ENCODE measurements around the gene NUP155. TPM values are rescaled to one million over a fixed set of nuclear protein-coding genes. Genes with fewer than 3 reads are reported as not detected.
A peak's percentile ranks its signal among the peaks of the same experiment; 100 is the strongest.
"Not testable (repeated sequence)": the region's sequence is repeated elsewhere in the genome, so short reads cannot be mapped to it uniquely, and the experiment has no call there.

The NUP155 gene
- 10 to 100 TPM; 26.5 to 30.0 (median 28.2) TPM for polyA plus RNA-seq (ENCODE audit: insufficient read length in 3 of 3)

DNA sequence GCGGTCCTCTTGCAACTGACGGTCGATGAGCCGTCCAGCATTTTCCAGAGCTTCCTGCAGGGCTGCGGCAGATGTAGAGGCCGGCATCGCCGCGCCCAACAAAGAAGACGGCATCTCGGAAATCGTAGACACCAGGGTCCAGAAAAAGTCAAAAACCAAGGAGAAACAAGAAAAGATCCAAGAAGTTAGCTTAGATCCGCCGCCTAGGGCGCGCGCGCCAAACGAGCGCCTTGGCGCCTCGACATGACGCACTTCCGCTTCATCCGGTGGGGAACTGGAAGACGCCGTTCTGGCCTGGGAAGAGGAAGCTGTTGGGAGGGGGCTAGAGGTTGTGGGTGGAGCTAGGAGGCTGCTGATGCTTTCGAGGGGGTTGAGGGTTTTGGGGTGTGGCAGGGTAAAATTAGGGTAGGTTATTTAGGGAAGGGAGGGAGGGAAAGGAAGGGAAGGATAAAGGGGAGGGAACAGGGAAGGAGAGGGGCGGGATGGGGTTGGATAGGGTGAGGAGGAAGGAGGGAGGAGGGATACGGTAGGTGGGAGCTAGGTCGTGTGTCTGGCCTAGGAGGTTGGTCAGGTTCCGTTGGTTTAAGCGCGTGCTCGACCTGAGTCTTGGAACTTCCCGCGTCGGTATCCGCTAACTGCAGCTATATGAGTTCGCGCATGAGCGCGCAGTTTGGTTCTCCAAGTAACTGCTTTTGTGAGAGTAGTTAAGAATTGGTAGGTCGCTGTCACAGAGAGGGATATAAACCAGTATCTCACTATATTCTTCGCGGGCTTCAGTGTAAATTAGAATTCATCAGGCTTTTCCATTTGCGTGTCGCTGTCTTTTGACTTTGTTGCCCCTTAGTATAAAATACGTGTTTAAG lies at the start of gene NUP155:
TSS of gene NUP155 (minus strand) at position 243 of the 863 bp plus-strand sequence. CDS start at position 114, 129 bp downstream.
- DNase-seq (ENCODE audit: low read depth in 3 of 3, low spot score in 2 of 3), result peak; percentile 87 to 96 (median 90)

DNA sequence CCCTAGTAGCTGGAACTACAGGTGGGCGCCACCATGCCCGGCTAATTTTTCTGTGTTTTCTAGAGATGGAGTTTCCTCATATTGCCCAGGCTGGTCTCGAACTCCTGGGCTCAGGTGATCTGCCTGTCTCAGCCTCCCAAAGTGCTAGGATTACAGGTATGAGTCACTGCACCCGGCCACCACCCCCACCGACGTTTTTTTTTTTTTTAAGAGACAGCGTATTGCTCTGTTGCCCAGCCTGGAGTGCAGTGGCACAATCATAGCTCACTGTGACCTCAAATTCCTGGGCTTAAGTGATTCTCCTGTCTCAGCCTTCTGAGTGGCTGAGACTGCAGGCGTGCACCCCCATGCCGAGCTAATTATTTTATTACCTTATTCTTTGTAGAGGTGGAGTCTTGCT lies 46.4 kb upstream of the NUP155 start:
- DNase-seq (ENCODE audit: low read depth in 3 of 3, low spot score in 2 of 3), result no peak

DNA sequence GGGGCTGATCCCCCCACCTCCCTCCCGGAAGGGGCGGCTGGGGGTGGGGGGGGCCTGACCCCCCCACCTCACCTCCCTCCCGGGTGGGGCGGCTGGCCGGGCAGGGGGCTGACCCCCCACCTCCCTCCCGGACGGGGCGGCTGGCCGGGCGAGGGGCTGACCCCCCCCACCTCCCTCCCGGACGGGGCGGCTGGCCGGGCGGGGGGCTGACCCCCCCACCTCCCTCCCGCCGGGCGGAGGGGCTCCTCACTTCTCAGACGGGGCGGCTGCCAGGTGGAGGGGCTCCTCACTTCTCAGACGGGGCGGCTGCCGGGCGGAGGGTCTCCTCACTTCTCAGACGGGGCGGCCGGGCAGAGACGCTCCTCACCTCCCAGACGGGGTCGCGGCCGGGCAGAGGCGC lies 44.5 kb upstream of the NUP155 start:
- DNase-seq (ENCODE audit: low read depth in 3 of 3, low spot score in 2 of 3), result not testable (repeated sequence)

DNA sequence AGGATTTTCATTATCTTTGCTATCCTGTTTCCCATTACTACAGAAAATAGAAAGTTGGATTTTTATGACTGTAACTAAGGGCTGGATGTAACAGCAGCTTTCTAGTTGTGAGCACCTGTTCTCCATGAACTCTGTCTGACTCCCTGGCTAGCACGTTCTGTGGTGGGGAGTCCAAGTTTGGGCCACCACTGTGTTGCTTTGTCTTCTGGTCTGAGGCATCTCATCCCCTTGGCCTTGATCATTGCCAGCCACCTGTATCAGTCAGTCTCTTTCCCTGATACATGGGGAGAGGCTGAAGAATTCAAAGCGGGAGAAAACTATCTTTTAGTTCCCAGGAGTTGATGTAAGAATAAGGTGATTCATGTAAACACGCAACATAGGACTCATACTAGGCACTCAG lies 41.6 kb upstream of the NUP155 start:
- no peak for DNase-seq (ENCODE audit: low read depth in 3 of 3, low spot score in 2 of 3)

- no peak for DNase-seq (ENCODE audit: low read depth in 3 of 3, low spot score in 2 of 3)
Observed at GRCh38 chr5:37400501-37400900, 29.6 kb upstream of the NUP155 start.

DNA sequence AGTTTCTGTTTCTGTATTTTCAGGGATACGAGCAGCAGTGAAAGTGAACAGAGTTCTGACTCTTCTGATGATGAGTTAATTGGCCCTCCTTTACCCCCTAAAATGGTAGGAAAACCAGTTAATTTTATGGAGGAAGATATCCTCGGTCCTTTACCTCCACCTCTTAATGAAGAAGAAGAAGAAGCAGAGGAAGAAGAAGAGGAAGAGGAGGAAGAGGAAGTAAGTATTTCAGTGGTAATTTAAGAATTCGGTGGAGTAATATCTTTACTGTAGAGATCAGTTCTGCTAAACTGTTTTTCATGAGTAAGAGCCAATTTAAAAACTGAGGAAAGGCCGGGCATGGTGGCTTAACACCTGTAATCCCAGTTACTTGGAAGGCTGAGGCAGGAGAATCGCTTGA lies 25.4 kb upstream of the NUP155 start:
- no peak for DNase-seq (ENCODE audit: low read depth in 3 of 3, low spot score in 2 of 3)

DNA sequence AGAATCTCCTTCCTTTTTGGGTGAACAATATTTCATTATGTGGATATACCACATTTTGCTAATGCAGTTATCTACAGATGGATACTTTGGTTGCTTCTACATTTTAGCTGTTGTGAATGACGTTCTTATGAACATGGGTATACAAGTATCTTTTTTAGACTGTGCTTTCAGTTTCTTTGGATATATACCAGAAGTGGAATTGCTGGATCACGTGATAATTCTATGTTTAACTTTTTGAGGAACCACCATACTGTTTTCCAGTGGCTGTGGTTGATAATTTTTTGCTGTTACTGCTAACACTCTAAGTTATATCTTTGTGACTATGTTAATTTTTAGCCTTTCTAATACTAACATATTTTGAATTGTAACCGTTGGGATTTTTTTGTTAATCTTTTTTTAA lies 20.7 kb upstream of the NUP155 start:
- DNase-seq (ENCODE audit: low read depth in 3 of 3, low spot score in 2 of 3), result no peak

- DNase-seq (ENCODE audit: low read depth in 3 of 3, low spot score in 2 of 3), result peak; percentile 57 to 68 (median 67)
Observed at GRCh38 chr5:37379100-37379628, 8.3 kb upstream of the NUP155 start, which contains the start of gene WDR70. Gene WDR70 (plus strand): TSS chr5:37379318. CDS start chr5:37379368, 50 bp downstream.

DNA sequence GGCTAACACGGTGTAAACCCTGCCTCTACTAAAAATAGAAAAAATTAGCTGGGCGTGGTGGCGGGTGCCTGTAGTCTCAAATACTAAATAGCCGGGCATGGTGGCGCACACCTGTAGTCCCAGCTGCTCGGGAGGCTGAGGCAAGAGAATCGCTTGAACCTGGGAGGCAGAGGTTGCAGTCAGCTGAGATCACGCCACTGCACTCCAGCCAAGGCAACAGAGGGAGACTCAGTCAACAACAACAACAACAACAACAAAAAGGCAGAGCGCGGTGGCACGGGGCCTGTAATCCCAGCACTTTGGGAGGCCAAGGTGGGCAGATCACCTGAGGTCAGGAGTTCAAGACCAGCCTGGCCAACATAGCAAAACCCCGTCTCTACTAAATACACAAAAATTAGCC lies 7.2 kb upstream of the NUP155 start:
- DNase-seq (ENCODE audit: low read depth in 3 of 3, low spot score in 2 of 3), result not testable (repeated sequence)

DNA sequence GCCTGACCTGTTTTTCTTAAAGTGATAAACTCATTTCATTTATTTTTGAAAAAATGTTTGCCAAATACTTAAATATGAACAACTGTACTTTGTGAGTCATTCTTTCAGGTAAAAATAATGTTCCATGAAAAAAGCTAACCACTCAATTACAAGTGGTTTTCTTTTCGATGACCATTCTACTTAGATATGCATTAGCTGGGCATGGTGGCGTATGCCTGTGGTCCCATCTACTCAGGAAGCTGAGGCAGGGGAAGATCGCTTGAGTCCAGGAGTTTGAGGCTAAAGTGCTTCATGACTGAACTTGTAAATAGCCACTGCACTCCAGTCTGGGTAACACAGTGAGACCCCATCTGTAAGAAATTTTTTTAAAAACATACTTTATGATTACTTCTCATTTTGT lies 4.2 kb upstream of the NUP155 start:
- DNase-seq (ENCODE audit: low read depth in 3 of 3, low spot score in 2 of 3), result no peak

DNA sequence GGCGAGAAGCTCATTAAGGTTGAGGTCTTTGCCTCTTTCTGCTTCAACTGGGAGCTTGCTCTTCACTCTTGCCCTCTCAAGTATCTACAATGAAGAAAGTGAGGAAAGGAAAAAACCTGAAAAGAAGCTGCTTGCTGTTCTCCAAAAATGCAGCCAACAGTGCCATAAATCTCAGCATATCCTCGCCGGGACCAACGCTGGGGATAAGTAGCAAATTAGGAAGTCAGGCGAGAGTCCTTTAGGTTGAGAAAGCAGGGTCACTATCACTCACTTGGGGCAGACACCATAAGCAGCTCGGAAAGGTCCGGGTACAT lies 399 bp downstream of the NUP155 start:
- DNase-seq (ENCODE audit: low read depth in 3 of 3, low spot score in 2 of 3), result peak in 1 of 3 donors; percentile 17

- no peak for DNase-seq (ENCODE audit: low read depth in 3 of 3, low spot score in 2 of 3)
Observed at GRCh38 chr5:37355161-37355560, 15.7 kb downstream of the NUP155 start.

GRCh38 chr5:37342741-37343140 lies 28.2 kb downstream of the NUP155 start:
- DNase-seq (ENCODE audit: low read depth in 3 of 3, low spot score in 2 of 3), result not testable (repeated sequence)

- DNase-seq (ENCODE audit: low read depth in 3 of 3, low spot score in 2 of 3), result not testable (repeated sequence)
Observed at GRCh38 chr5:37334754-37335153, 36.2 kb downstream of the NUP155 start.

GRCh38 chr5:37326536-37326935 lies 44.4 kb downstream of the NUP155 start:
- no peak for DNase-seq (ENCODE audit: low read depth in 3 of 3, low spot score in 2 of 3)

GRCh38 chr5:37323607-37324006 lies 47.3 kb downstream of the NUP155 start:
- DNase-seq (ENCODE audit: low read depth in 3 of 3, low spot score in 2 of 3), result no peak

GRCh38 chr5:37319037-37319782 lies 51.7 kb downstream of the NUP155 start:
- no peak for DNase-seq (ENCODE audit: low read depth in 3 of 3, low spot score in 2 of 3)

DNA sequence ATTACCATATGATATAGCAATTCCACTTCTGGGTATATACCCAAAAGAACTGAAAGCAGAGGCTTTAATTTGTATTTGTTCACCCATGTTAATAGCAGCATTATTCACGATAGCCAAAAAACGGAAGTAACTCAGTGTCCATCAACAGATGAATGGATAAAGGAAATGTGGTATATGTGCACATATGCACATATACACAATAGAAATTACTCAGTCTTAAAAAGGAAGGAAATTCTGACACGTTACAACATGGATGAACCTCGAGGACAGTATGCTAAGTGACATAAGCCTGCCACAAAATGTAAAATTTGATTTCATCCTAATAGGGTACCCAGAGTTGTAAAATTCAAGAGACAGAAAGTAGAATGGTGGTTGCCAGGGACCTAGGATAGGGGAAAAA lies 54.9 kb downstream of the NUP155 start:
- no peak for DNase-seq (ENCODE audit: low read depth in 3 of 3, low spot score in 2 of 3)

GRCh38 chr5:37310360-37310759 lies 60.5 kb downstream of the NUP155 start:
- no peak for DNase-seq (ENCODE audit: low read depth in 3 of 3, low spot score in 2 of 3)

DNA sequence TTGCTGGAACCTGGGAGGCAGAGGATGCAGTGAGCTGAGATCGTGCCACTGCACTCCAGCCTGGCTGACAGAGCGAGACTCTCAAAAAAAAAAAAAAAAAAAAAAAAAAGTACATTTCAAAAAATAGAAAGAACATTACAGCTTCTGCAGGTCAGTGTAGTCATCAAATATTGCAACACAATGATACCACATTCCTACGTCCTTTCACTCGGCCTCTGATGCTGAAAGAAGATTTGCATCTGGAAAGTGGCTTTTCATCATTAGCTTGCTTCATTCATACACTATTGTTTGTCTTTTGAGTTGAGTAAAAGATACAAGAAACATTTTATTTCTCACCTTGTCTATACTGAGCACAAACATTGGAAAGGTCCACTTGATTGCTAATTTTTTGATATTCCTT lies 62.1 kb downstream of the NUP155 start:
- DNase-seq (ENCODE audit: low read depth in 3 of 3, low spot score in 2 of 3), result no peak

DNA sequence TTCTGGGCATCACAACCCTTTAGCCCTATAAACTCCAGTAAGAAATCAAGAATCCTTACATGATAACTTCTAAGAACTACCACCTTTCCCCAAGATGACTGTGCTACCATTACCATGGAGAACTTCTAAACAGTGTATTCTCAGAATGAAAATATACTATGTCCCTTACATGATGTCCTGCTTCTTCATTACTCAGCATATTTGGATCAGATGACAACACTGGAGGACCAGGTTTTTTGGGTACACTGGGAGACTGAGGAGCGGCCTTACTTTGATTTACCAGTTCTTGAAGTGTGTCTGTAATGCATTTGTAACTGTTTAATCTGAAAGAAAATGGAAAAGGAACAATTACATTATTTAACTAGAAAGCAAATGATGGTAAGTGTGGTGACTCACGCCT lies 66.0 kb downstream of the NUP155 start:
- DNase-seq (ENCODE audit: low read depth in 3 of 3, low spot score in 2 of 3), result no peak

DNA sequence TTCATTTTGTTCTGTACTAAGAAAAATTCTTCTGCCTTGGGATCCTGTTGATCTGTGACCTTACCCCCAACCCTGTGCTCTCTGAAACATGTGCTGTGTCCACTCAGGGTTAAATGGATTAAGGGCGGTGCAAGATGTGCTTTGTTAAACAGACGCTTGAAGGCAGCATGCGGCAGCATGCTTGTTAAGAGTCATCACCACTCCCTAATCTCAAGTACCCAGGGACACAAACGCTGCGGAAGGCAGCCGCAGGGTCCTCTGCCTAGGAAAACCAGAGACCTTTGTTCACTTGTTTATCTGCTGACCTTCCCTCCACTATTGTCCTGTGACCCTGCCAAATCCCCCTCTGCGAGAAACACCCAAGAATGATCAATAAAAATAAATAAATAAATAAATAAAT lies 74.6 kb downstream of the NUP155 start:
- not testable (repeated sequence) for DNase-seq (ENCODE audit: low read depth in 3 of 3, low spot score in 2 of 3)

All from right renal cortex interstitium (tissue), 3 donors.